HEK293 (cell line): ENCODE results near the gene UQCC2.

Experiments used
- CTCF ChIA-PET: fragments of 350-600 bp; formaldehyde crosslinking; extraction: SDS; loops from one replicate; lab custom pipeline; 2021; ENCODE audit warnings: antibody characterized with exemption; lab: Yijun Ruan, JAX
- POLR2A ChIA-PET: fragments of 300-600 bp; formaldehyde crosslinking; extraction: SDS; loops from one replicate; lab custom pipeline; 2020; ENCODE audit warnings: antibody characterized with exemption, inconsistent platforms; lab: Yijun Ruan, JAX
- H3K27ac ChIP-seq: fragments of 200-500 bp; sonication (Bioruptor generic); 2 replicates; pipeline ENCODE4 v1.5.1; 2014; ENCODE audit warnings: low read depth, low read length, control low read depth, inconsistent platforms; ENCODE audit errors: extremely low read depth
- H3K36me3 ChIP-seq, 2 experiments: fragments of 200-500 bp in 1 of 2; sonication (Bioruptor generic) in 1 of 2; 1 replicate in 1 of 2; 2 replicates in 1 of 2; pipeline ENCODE4 v1.5.1; 2014 to 2017; ENCODE audit warnings: inconsistent platforms in 2 of 2, low read length in 2 of 2; ENCODE audit not compliant: control insufficient read depth in 2 of 2, insufficient read depth in 1 of 2
- H3K4me1 ChIP-seq: fragments of 200-500 bp; sonication (Bioruptor generic); 2 replicates; pipeline ENCODE4 v1.5.1; 2014; ENCODE audit warnings: mild to moderate bottlenecking, low read length, inconsistent platforms; ENCODE audit not compliant: control insufficient read depth, insufficient read depth
- H3K4me3 ChIP-seq: 2 replicates; pipeline ENCODE4 v1.5.1; 2011; ENCODE audit warnings: low read depth, mild to moderate bottlenecking, control low read depth, low read length, moderate library complexity
- H3K9me3 ChIP-seq: fragments of 200-500 bp; sonication (Bioruptor generic); 2 replicates; pipeline ENCODE4 v1.5.1; 2014; ENCODE audit warnings: low read depth, low read length, inconsistent platforms; ENCODE audit not compliant: control insufficient read depth, insufficient read depth
- BCL6B ChIP-seq: fragments of 450-650 bp; formaldehyde crosslinking; IDR thresholded peaks from 2 replicates; pipeline ENCODE4 v1.5.1; 2017; ENCODE audit warnings: missing biosample characterization, missing genetic modification characterization
- CTCF ChIP-seq: fragments of 450-650 bp; formaldehyde crosslinking; IDR thresholded peaks from 2 replicates; pipeline ENCODE4 v1.5.1; 2016; ENCODE audit warnings: missing biosample characterization, missing genetic modification characterization
- FEZF1 ChIP-seq: fragments of 450-650 bp; formaldehyde crosslinking; IDR thresholded peaks from 2 replicates; pipeline ENCODE4 v1.5.1; 2016; ENCODE audit warnings: missing biosample characterization, missing genetic modification characterization
- GLI2 ChIP-seq: fragments of 450-650 bp; formaldehyde crosslinking; IDR thresholded peaks from 2 replicates; pipeline ENCODE4; 2017; ENCODE audit warnings: missing biosample characterization, missing genetic modification characterization, low read depth, borderline replicate concordance
- KLF1 ChIP-seq: fragments of 450-650 bp; formaldehyde crosslinking; IDR thresholded peaks from 2 replicates; pipeline ENCODE4 v1.5.1; 2016; ENCODE audit warnings: missing biosample characterization, missing genetic modification characterization
- KLF17 ChIP-seq: fragments of 450-650 bp; formaldehyde crosslinking; IDR thresholded peaks from 2 replicates; pipeline ENCODE4 v1.5.1; 2016; ENCODE audit warnings: missing biosample characterization, missing genetic modification characterization
- PRDM1 ChIP-seq: fragments of 450-650 bp; formaldehyde crosslinking; IDR thresholded peaks from 2 replicates; pipeline ENCODE4; 2016; ENCODE audit warnings: missing biosample characterization, missing genetic modification characterization
- REST ChIP-seq: fragments of 450-650 bp; formaldehyde crosslinking; IDR thresholded peaks from 2 replicates; pipeline ENCODE4 v1.5.1; 2016; ENCODE audit warnings: missing biosample characterization, missing genetic modification characterization
- ZBTB20 ChIP-seq: fragments of 450-650 bp; formaldehyde crosslinking; IDR thresholded peaks from 2 replicates; pipeline ENCODE4 v1.5.1; 2016; ENCODE audit warnings: missing biosample characterization, missing genetic modification characterization
- ZBTB48 ChIP-seq: fragments of 450-650 bp; formaldehyde crosslinking; IDR thresholded peaks from 2 replicates; pipeline ENCODE4 v1.5.1; 2016; ENCODE audit warnings: missing biosample characterization, missing genetic modification characterization
- ZFP3 ChIP-seq: fragments of 450-650 bp; formaldehyde crosslinking; IDR thresholded peaks from 2 replicates; pipeline ENCODE4 v1.5.1; 2016; ENCODE audit warnings: low read depth, missing biosample characterization, missing genetic modification characterization
- ZIC2 ChIP-seq: fragments of 450-650 bp; formaldehyde crosslinking; IDR thresholded peaks from 2 replicates; pipeline ENCODE4 v1.5.1; 2016; ENCODE audit warnings: missing biosample characterization, missing genetic modification characterization
- ZNF133 ChIP-seq: fragments of 450-650 bp; formaldehyde crosslinking; IDR thresholded peaks from 2 replicates; pipeline ENCODE4 v1.5.1; 2016; ENCODE audit warnings: missing biosample characterization, missing genetic modification characterization
- ZNF146 ChIP-seq: fragments of 450-650 bp; formaldehyde crosslinking; IDR thresholded peaks from 2 replicates; pipeline ENCODE4 v1.5.1; 2016; ENCODE audit warnings: missing biosample characterization, missing genetic modification characterization
- ZNF2 ChIP-seq: fragments of 450-650 bp; formaldehyde crosslinking; IDR thresholded peaks from 2 replicates; pipeline ENCODE4 v1.5.1; 2016; ENCODE audit warnings: missing biosample characterization, missing genetic modification characterization
- ZNF23 ChIP-seq: fragments of 450-650 bp; formaldehyde crosslinking; IDR thresholded peaks from 2 replicates; pipeline ENCODE4 v1.5.1; 2016; ENCODE audit warnings: missing biosample characterization, missing genetic modification characterization, borderline replicate concordance
- ZNF324 ChIP-seq: fragments of 450-650 bp; formaldehyde crosslinking; IDR thresholded peaks from 2 replicates; pipeline ENCODE4 v1.5.1; 2016; ENCODE audit warnings: missing biosample characterization, missing genetic modification characterization
- ZNF350 ChIP-seq: fragments of 450-650 bp; formaldehyde crosslinking; IDR thresholded peaks from 2 replicates; pipeline ENCODE4 v1.5.0; 2017; ENCODE audit warnings: missing biosample characterization, mild to moderate bottlenecking, missing genetic modification characterization
- ZNF473 ChIP-seq: fragments of 450-650 bp; formaldehyde crosslinking; IDR thresholded peaks from 2 replicates; pipeline ENCODE4 v1.5.1; 2017; ENCODE audit warnings: missing biosample characterization, missing genetic modification characterization
- ZNF596 ChIP-seq: fragments of 450-650 bp; IDR thresholded peaks from 2 replicates; pipeline ENCODE4 v1.5.0; 2018; ENCODE audit warnings: missing biosample characterization, mild to moderate bottlenecking, missing genetic modification characterization, moderate library complexity
- ZNF658 ChIP-seq: fragments of 450-650 bp; formaldehyde crosslinking; IDR thresholded peaks from 2 replicates; pipeline ENCODE4; 2016; ENCODE audit warnings: missing biosample characterization, missing genetic modification characterization
- ZNF670 ChIP-seq: fragments of 450-650 bp; formaldehyde crosslinking; IDR thresholded peaks from 2 replicates; pipeline ENCODE4 v1.5.1; 2016; ENCODE audit warnings: missing biosample characterization, missing genetic modification characterization, low read depth
- ZNF747 ChIP-seq: fragments of 450-650 bp; formaldehyde crosslinking; IDR thresholded peaks from 2 replicates; pipeline ENCODE4 v1.5.1; 2016; ENCODE audit warnings: missing biosample characterization, missing genetic modification characterization
- ZNF837 ChIP-seq: fragments of 450-650 bp; formaldehyde crosslinking; IDR thresholded peaks from 2 replicates; pipeline ENCODE4 v1.5.1; 2016; ENCODE audit warnings: missing biosample characterization, missing genetic modification characterization

Gene UQCC2

GRCh38 chr6:33752646-33753015, 41.1 kb upstream of the UQCC2 start:
- TF ChIP-seq ZNF596 (no peak), ZNF2 (tag by site-specific recombination) (no peak), ZNF473 (no peak), ZNF670 (no peak), ZBTB20 (tag by site-specific recombination) (no peak), ZBTB48 (tag by site-specific recombination) (no peak), ZIC2 (tag by site-specific recombination) (no peak), GLI2 (tag by site-specific recombination) (no peak), CTCF (tag by site-specific recombination) (no peak), FEZF1 (tag by site-specific recombination) (no peak), PRDM1 (tag by site-specific recombination) (no peak)
- TF ChIP-seq, all 188 proteins: peak for 0
- no peaks in the 10 kb centered on the region for H3K9me3 ChIP-seq
- no peak overlapping the region for H3K4me3 ChIP-seq
- CTCF ChIA-PET: interaction anchor here (1.4 to 1.9 kb wide), 3 partner anchors 10 to 18 kb away, joined by 4 to 10 read pairs (median 9); no protein-coding TSS in a partner anchor
- no peaks in the 10 kb centered on the region for H3K36me3 ChIP-seq
- POLR2A ChIA-PET: no interaction called here
- H3K27ac ChIP-seq: peak overlapping the region; percentile 34; the same call in 1 of the 2 replicates
- H3K4me1 ChIP-seq: peaks cover 20% of the 10 kb centered on the region

GRCh38 chr6:33751771-33752645, 40.5 kb upstream of the UQCC2 start:
- ChIA-PET CTCF (interaction anchor here (0.7 to 1.9 kb wide), 7 partner anchors 8 to 168 kb away, joined by 3 to 9 read pairs (median 4); partner anchors contain the start of gene UQCC2), POLR2A (interaction anchor here (0.5 to 1.0 kb wide), 2 partner anchors 19 to 1056 kb away, joined by 3 to 5 read pairs; no protein-coding TSS in a partner anchor)
- Histone ChIP-seq H3K36me3 (no peaks in the 10 kb centered on the region), H3K9me3 (no peaks in the 10 kb centered on the region), H3K4me1 (peaks cover 15% of the 10 kb centered on the region), H3K4me3 (no peak overlapping the region), H3K27ac (peak overlapping the region; percentile 34; the same call in 1 of the 2 replicates)
- TF ChIP-seq ZNF133 (tag by site-specific recombination) (peak; percentile 68; the same call in 1 of the 2 replicates), ZNF146 (tag by site-specific recombination) (no peak), ZNF324 (tag by site-specific recombination) (no peak), ZFP3 (tag by site-specific recombination) (no peak), REST (tag by site-specific recombination) (no peak), ZIC2 (tag by site-specific recombination) (0 out of 2 replicates have a peak, but pooled peaks have one; percentile 17), KLF1 (tag by site-specific recombination) (peak; percentile 69), CTCF (tag by site-specific recombination) (peak; percentile 47; the same call in 1 of the 2 replicates), ZNF837 (tag by site-specific recombination) (no peak), ZNF658 (tag by site-specific recombination) (no peak), ZNF23 (tag by site-specific recombination) (no peak), KLF17 (no peak), ZNF747 (tag by site-specific recombination) (no peak), ZNF350 (tag by site-specific recombination) (no peak), BCL6B (tag by site-specific recombination) (no peak)
